Measurements from ENCODE around the gene TP53BP1.

The TP53BP1 gene

DNA sequence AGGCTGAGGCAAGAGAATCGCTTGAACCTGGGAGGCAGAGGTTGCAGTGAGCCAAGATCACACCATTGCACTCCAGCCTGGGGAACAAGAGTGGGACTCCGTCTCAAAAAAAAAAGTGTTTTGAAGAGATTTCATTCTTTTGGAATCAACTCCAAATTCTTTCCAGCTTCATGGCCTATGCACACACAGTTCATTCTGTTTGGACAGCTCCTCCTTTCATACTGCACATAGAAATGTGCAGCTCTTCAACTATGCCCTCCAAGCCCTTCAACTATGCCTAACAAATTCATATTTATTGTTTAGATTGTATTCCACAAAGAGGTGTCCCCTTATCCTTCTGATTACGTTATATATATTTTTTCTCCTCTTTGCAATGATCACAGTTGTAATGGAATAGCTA lies 4.2 kb downstream of the TP53BP1 start:
- Histone ChIP-seq H3K36me3 (ENCODE audit: insufficient read depth, low read length) (peaks cover 5% of the 10 kb centered on the region; the same call in 1 of the 2 replicates), H3K9me3 (ENCODE audit: control insufficient read depth, insufficient read depth, low read length) (no peaks in the 10 kb centered on the region), H3K9ac (ENCODE audit: low read depth, low read length) (no peak overlapping the region), H3K4me1 (ENCODE audit: insufficient read depth, low read length) (peaks cover 4% of the 10 kb centered on the region; the same call in 1 of the 2 replicates)

DNA sequence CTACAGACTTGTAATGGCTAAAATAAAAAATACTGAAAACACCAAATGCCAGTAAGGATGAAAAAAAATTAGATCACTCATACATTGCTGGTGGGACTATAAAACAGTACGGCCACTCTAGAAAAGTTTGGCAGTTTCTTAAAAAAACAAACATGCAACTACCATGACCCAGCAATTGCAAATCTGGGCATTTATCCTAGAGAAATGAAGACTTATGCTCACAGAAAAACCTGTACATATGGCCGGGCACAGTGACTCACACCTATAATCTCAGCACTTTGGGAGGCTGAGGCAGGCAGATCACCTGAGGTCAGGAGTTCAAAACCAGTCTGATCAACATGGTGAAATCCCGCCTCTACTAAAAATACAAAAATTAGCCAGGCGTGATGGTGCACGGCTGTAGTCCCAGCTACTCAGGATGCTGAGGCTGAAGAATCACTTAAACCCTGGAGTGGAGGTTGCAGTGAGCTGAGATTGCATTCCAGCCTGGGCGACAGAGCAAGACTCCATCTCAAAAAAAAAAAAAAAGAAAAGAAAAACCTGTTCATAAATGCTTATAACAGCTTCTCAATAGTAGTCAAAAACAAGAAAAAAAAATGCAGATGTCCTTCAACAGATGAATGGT lies 5.6 kb downstream of the TP53BP1 start:
- Histone ChIP-seq H3K9ac (ENCODE audit: low read depth, low read length) (no peak overlapping the region), H3K36me3 (ENCODE audit: insufficient read depth, low read length) (peaks cover 5% of the 10 kb centered on the region; the same call in 1 of the 2 replicates), H3K4me1 (ENCODE audit: insufficient read depth, low read length) (peaks cover 4% of the 10 kb centered on the region; the same call in 1 of the 2 replicates), H3K9me3 (ENCODE audit: control insufficient read depth, insufficient read depth, low read length) (no peaks in the 10 kb centered on the region)

DNA sequence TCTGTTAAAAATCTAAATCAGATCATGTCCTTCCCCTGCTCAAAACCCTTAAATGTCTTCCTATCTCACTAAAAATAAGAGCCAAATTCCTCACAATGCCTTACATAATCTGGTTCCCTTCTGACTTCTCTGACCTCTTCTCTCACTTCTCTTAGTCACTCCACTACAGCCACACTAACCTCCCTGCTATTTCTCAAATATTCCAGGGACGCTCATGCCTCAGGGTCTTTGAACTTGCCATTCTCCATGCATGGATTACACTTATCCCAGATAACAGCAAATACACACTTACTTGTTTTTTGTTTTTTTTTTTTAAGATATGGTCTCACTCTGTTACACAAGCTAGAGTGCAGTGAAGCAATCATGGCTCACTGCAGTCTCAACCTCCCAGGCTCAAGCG lies 8.5 kb downstream of the TP53BP1 start:
- Histone ChIP-seq H3K9ac (ENCODE audit: low read depth, low read length) (no peak overlapping the region), H3K9me3 (ENCODE audit: control insufficient read depth, insufficient read depth, low read length) (0 out of 2 replicates have a peak, but pooled peaks cover 3% of the 10 kb centered on the region), H3K4me1 (ENCODE audit: insufficient read depth, low read length) (no peaks in the 10 kb centered on the region), H3K36me3 (ENCODE audit: insufficient read depth, low read length) (peaks cover 8% of the 10 kb centered on the region; the same call in 1 of the 2 replicates)

DNA sequence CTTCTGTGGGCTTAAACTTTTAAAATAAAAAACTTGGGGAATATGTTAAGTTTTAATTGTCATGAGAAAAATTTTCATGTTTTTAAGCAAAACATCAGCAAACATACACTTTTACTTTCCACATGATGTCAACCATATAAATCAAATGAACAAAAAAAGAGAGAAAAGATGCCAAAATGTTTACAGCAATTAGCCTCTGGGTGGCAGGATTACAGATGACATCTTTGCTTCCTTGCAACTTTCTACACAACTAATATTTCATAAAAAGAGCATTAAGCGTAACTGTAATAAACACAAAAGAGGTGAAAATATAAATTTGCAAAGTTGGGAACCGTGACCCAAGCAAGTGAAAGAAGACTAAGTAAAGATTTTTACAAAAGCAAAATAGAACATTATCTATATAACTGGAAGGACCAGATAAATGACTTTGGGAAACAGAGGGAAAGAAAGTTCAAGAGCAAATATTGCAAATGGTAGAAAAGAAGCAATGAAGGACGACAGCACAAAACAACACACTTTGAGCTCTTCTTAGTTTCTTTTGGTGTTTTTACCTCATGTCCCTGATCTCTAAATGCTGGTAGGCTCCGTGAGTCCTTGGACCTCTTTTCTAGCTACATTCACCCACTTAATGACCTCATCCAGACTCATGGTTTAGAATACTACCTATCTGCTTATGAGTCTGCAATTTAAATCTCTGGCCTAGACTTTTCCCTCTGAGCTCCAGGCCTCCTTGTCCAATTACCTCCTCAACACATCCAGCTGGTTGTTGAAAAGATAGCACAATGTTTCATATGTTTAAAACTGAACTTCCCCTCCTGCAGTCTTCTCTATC lies 9.4 kb downstream of the TP53BP1 start:
- Histone ChIP-seq H3K36me3 (ENCODE audit: insufficient read depth, low read length) (peaks cover 13% of the 10 kb centered on the region), H3K9me3 (ENCODE audit: control insufficient read depth, insufficient read depth, low read length) (0 out of 2 replicates have a peak, but pooled peaks cover 3% of the 10 kb centered on the region), H3K9ac (ENCODE audit: low read depth, low read length) (no peak overlapping the region), H3K4me1 (ENCODE audit: insufficient read depth, low read length) (no peaks in the 10 kb centered on the region)

DNA sequence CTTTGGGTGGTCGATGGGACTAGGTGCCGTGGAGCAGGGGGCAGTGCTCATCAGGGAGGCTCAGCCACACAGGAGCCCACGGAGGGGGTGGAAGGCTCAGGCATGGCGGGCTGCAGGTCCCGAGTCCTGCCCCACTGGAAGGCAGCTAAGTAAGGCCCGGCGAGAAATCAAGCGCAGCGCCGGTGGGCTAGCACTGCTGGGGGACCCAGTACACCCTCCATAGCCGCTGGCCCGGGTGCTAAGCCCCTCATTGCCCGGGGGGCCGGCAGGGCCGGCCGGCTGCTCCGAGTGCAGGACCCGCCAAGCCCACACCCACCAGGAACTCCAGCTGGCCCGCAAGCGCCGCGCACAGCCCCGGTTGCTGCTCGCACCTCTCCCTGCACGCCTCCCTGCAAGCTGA lies 19.1 kb downstream of the TP53BP1 start:
- no peak overlapping the region for H3K9ac ChIP-seq (ENCODE audit: low read depth, low read length)
- no peaks in the 10 kb centered on the region for H3K9me3 ChIP-seq (ENCODE audit: control insufficient read depth, insufficient read depth, low read length)
- peaks cover 14% of the 10 kb centered on the region for H3K36me3 ChIP-seq (ENCODE audit: insufficient read depth, low read length)
- H3K4me1 ChIP-seq (ENCODE audit: insufficient read depth, low read length): no peaks in the 10 kb centered on the region

DNA sequence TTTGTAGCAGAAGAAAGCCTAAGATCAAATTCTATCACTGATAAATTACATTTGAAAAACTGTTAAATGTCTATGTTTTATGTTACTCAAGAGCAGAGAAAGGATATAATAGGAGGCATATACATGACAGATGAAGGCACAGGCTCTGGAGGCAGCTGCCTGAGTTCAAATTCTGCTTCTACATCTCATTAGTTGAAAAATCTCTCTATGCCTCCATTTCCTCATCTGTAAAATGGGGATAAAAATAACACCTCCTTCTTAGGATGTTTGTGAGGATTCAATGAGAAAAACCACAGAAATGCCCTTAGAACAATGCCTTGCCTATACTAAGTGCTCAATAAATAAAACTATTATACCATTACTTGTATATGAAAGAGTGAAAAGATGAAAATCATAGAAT lies 21.0 kb downstream of the TP53BP1 start:
- peaks cover 4% of the 10 kb centered on the region for H3K36me3 ChIP-seq (ENCODE audit: insufficient read depth, low read length)
- no peaks in the 10 kb centered on the region for H3K9me3 ChIP-seq (ENCODE audit: control insufficient read depth, insufficient read depth, low read length)
- H3K4me1 ChIP-seq (ENCODE audit: insufficient read depth, low read length): no peaks in the 10 kb centered on the region
- H3K9ac ChIP-seq (ENCODE audit: low read depth, low read length): no peak overlapping the region

DNA sequence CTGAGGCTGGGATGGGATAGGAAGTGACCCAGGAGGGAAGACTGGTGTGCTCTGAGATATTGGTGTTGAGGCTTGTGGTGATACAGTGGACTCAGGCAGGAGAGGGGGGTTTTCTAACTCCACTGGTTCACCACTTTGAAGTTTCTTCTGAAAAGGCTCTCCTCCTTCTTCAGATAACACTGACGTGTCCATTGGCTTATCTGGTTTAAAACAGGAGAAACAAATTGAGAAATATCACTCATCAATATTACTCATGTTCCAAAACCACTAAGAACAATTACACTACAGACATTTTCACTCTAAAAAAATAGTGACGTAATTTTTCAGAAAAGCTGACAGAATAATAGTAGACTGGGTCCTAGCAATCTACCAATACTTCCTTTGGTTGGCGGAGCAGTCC lies 23.1 kb downstream of the TP53BP1 start:
- no peak overlapping the region for H3K9ac ChIP-seq (ENCODE audit: low read depth, low read length)
- no peaks in the 10 kb centered on the region for H3K4me1 ChIP-seq (ENCODE audit: insufficient read depth, low read length)
- peaks cover 4% of the 10 kb centered on the region for H3K36me3 ChIP-seq (ENCODE audit: insufficient read depth, low read length)
- H3K9me3 ChIP-seq (ENCODE audit: control insufficient read depth, insufficient read depth, low read length): no peaks in the 10 kb centered on the region

DNA sequence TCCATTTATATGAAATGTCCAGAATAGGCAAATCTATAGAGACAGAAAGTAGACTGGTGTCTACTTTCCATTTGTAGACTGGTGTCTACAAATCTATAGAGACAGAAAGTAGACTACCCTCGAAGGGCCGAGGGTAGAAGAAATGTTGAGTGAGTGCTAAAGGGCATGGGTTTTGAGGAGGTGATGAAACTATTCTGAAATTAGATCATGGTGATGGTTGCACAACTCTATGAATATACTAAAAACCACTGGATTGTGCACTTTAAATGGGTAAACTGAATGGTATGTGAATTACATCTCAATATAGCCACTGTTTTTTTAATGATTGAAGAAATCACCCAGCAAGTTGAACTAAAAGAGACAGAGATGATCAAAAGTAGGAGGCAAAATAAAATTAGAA lies 27.9 kb downstream of the TP53BP1 start:
- Histone ChIP-seq H3K4me1 (ENCODE audit: insufficient read depth, low read length) (no peaks in the 10 kb centered on the region), H3K9ac (ENCODE audit: low read depth, low read length) (no peak overlapping the region), H3K36me3 (ENCODE audit: insufficient read depth, low read length) (no peaks in the 10 kb centered on the region; the same call in none of the 2 replicates), H3K9me3 (ENCODE audit: control insufficient read depth, insufficient read depth, low read length) (no peaks in the 10 kb centered on the region)

DNA sequence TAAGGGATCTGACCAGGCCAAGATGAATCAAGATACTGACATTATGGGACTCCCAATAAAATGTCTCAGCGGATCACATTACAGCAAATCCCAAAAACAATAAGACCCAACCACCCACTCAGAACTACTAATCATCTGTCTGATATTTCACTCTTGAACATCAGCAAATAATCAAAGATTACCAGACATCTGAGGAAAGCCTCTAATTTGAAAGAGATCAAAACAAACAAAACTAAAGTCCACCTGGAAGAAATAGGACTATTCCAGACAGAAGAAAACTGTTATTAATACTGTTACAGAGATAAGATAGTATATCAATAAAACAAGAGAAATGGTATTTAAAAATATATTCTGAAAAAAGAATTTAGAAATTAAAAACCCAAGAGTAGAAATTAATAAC lies 29.0 kb downstream of the TP53BP1 start:
- no peak overlapping the region for H3K9ac ChIP-seq (ENCODE audit: low read depth, low read length)
- no peaks in the 10 kb centered on the region for H3K9me3 ChIP-seq (ENCODE audit: control insufficient read depth, insufficient read depth, low read length)
- no peaks in the 10 kb centered on the region for H3K4me1 ChIP-seq (ENCODE audit: insufficient read depth, low read length)
- H3K36me3 ChIP-seq (ENCODE audit: insufficient read depth, low read length): no peaks in the 10 kb centered on the region

DNA sequence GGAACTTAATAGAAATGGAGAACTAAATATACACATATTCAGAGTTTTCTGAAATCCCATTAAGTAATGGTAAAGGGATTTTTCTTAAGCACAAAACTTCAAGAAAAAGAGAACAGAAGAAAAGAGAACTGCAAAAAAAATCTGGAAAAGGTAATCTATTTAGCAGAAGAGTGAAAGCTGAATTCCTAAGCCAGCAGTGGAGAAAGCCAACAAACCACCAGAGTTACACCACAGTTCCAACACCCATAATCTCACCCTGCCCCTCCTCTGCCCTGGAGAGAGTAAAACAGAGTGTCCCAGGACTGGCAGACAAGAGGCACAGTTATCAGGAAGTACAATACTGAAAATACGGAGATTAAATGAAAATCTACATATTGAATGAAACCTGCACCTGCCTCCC lies 29.4 kb downstream of the TP53BP1 start:
- no peaks in the 10 kb centered on the region for H3K9me3 ChIP-seq (ENCODE audit: control insufficient read depth, insufficient read depth, low read length)
- H3K36me3 ChIP-seq (ENCODE audit: insufficient read depth, low read length): no peaks in the 10 kb centered on the region
- no peak overlapping the region for H3K9ac ChIP-seq (ENCODE audit: low read depth, low read length)
- H3K4me1 ChIP-seq (ENCODE audit: insufficient read depth, low read length): no peaks in the 10 kb centered on the region

DNA sequence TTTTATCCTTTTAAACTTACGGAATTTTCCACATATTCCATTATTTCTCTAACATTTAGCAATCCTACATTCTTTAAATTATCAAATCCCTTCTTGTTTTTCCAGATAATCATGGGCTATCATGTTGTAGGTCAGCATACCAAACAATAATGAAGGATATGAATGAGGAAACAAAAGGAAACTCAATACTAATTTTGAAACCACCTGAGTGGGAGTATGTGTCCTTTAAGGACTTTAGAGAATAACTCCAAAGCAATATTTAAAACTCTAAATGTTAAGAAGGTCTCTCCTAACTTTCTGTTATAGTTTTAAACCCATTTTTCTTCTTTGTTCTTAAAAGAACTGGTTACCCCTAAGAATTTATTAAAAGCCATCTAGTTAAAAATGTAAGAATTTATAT lies 43.0 kb downstream of the TP53BP1 start:
- H3K36me3 ChIP-seq (ENCODE audit: insufficient read depth, low read length): peaks cover under 1% of the 10 kb centered on the region; the same call in 1 of the 2 replicates
- no peaks in the 10 kb centered on the region for H3K9me3 ChIP-seq (ENCODE audit: control insufficient read depth, insufficient read depth, low read length)

DNA sequence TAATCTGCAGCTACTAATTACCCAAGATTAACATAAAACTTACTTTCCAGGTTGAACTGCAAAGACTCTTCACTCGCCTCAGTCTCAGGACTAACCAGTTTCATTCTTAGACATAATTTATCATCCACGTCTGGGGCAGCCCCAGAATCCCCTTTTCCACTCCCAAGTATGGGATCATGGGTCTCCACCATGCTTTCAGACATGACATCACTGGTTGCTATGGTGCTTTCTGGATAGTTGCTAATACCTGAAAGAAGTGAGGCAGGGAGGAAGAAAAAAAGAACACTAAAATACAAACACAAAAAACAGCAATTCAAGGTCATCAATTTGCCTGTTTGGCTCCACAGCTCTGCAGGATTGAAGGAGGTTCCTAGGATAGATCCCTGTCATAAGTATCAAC lies 46.6 kb downstream of the TP53BP1 start:
- H3K36me3 ChIP-seq (ENCODE audit: insufficient read depth, low read length): peaks cover 2% of the 10 kb centered on the region; the same call in 1 of the 2 replicates
- no peaks in the 10 kb centered on the region for H3K9me3 ChIP-seq (ENCODE audit: control insufficient read depth, insufficient read depth, low read length)
- H3K9ac ChIP-seq (ENCODE audit: low read depth, low read length): no peak overlapping the region
- no peaks in the 10 kb centered on the region; the same call in 1 of the 2 replicates for H3K4me1 ChIP-seq (ENCODE audit: insufficient read depth, low read length)

More for the DNA sequence above, 43.0 kb downstream of the TP53BP1 start:
- Histone ChIP-seq H3K4me1 (ENCODE audit: insufficient read depth, low read length) (no peaks in the 10 kb centered on the region), H3K9ac (ENCODE audit: low read depth, low read length) (no peak overlapping the region)

DNA sequence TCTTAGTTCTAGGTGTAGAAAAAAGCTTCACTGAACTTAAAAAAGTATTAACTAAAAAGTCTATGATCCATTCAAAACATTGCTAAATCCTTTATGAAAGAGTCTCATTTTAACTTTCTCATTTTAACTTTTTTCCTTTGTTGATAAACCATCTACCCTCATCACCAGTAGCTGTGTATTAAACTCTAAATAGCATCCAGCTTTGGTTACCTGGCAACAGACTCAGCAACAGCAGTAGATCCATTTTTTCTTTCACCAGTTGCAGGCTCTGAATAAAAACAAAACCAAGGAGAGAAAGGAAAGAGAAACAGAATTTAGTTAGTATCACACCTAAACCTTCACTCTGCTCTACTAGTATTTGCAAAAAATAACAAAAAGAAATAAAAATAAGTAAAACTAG lies 51.6 kb downstream of the TP53BP1 start:
- Histone ChIP-seq H3K9ac (ENCODE audit: low read depth, low read length) (no peak overlapping the region), H3K4me1 (ENCODE audit: insufficient read depth, low read length) (peaks cover 3% of the 10 kb centered on the region; the same call in 1 of the 2 replicates), H3K36me3 (ENCODE audit: insufficient read depth, low read length) (peaks cover 7% of the 10 kb centered on the region), H3K9me3 (ENCODE audit: control insufficient read depth, insufficient read depth, low read length) (no peaks in the 10 kb centered on the region)

DNA sequence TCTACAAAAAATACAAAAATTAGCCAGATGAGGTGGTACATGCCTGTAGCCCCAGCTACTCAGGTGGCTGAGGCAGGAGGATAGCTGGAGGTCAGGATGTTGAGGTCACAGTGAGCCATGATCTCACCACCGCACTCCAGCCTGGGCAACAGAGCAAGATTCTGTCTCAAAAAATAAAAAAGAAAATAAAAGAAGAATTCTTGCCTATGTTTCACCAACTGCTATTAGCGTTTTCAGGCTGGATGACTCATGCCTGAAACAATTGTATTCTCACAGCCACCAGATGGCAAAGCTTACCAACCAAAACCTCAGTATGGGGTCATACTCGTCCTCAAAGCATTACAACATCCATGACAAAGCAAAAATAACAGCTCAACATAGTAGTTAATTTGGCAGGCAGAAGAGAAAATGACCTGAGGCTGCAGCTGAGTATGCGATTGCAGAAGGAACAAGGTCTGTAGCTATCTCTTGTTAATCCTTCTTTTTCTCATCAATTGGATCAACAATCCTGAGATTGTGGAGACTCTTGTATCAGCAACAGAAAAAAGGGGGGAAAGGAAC lies 52.2 kb downstream of the TP53BP1 start:
- peaks cover 7% of the 10 kb centered on the region for H3K36me3 ChIP-seq (ENCODE audit: insufficient read depth, low read length)
- H3K4me1 ChIP-seq (ENCODE audit: insufficient read depth, low read length): peaks cover 3% of the 10 kb centered on the region; the same call in 1 of the 2 replicates
- no peak overlapping the region for H3K9ac ChIP-seq (ENCODE audit: low read depth, low read length)
- no peaks in the 10 kb centered on the region for H3K9me3 ChIP-seq (ENCODE audit: control insufficient read depth, insufficient read depth, low read length)

Data from ES-I3 (cell line).